ENCODE results near the gene KLHL29.

- no peak for TF ChIP-seq POLR2AphosphoS5 (IDR thresholded peaks at IDR 0.05)
- TF ChIP-seq POLR2A (IDR thresholded peaks at IDR 0.05): no peak
These were observed 34.1 kb upstream of the KLHL29 start for GRCh38 chr2:23350792-23351355.
